ENCODE measurements around the gene GPR35. TPM values are rescaled to one million over a fixed set of nuclear protein-coding genes. Genes with fewer than 3 reads are reported as not detected.
A peak's percentile ranks its signal among the peaks of the same experiment; 100 is the strongest.

GPR35 gene
- total RNA-seq, 1 donor from 2014 or later: 1.9 TPM

- no peak for TF ChIP-seq CTCF (IDR thresholded peaks at IDR 0.05)
- H3K4me1 Mint-ChIP-seq (ENCODE audit: low read depth): no peaks in the 10 kb centered on the region
- H3K4me3 Mint-ChIP-seq (ENCODE audit: unreplicated experiment): no peak overlapping the region
- H3K27me3 Mint-ChIP-seq (ENCODE audit: low read depth): peaks cover 11% of the 10 kb centered on the region
- no peak overlapping the region for H3K27ac Mint-ChIP-seq (ENCODE audit: unreplicated experiment)
- DNase-seq (ENCODE audit: low spot score): peak; percentile 58
- H3K36me3 Mint-ChIP-seq (ENCODE audit: low read depth): peaks cover 4% of the 10 kb centered on the region
- peaks cover 12% of the 10 kb centered on the region for H3K9me3 Mint-ChIP-seq (ENCODE audit: low read depth)
Measured at GRCh38 chr2:240635121-240635997, 10.1 kb downstream of the GPR35 start.

- TF ChIP-seq CTCF (IDR thresholded peaks at IDR 0.05): no peak
- H3K27me3 Mint-ChIP-seq (ENCODE audit: low read depth): peaks cover 11% of the 10 kb centered on the region
- H3K27ac Mint-ChIP-seq (ENCODE audit: unreplicated experiment): no peak overlapping the region
- H3K4me3 Mint-ChIP-seq (ENCODE audit: unreplicated experiment): no peak overlapping the region
- no peaks in the 10 kb centered on the region for H3K4me1 Mint-ChIP-seq (ENCODE audit: low read depth)
- peaks cover 12% of the 10 kb centered on the region for H3K9me3 Mint-ChIP-seq (ENCODE audit: low read depth)
- peaks cover 4% of the 10 kb centered on the region for H3K36me3 Mint-ChIP-seq (ENCODE audit: low read depth)
- no peak for DNase-seq (ENCODE audit: low spot score)
Measured at GRCh38 chr2:240635998-240636547, 10.8 kb downstream of the GPR35 start.

GRCh38 chr2:240636563-240637115 lies 11.4 kb downstream of the GPR35 start:
- no peak for TF ChIP-seq CTCF (IDR thresholded peaks at IDR 0.05)
- Mint-ChIP-seq H3K27me3 (ENCODE audit: low read depth) (peaks cover 11% of the 10 kb centered on the region), H3K4me1 (ENCODE audit: low read depth) (no peaks in the 10 kb centered on the region), H3K36me3 (ENCODE audit: low read depth) (peaks cover 4% of the 10 kb centered on the region), H3K9me3 (ENCODE audit: low read depth) (peaks cover 12% of the 10 kb centered on the region), H3K27ac (ENCODE audit: unreplicated experiment) (no peak overlapping the region), H3K4me3 (ENCODE audit: unreplicated experiment) (no peak overlapping the region)
- DNase-seq (ENCODE audit: low spot score): peak; percentile 64

GRCh38 chr2:240637116-240637900 lies 12.0 kb downstream of the GPR35 start:
- DNase-seq (ENCODE audit: low spot score): peak; percentile 77
- no peaks in the 10 kb centered on the region for H3K4me1 Mint-ChIP-seq (ENCODE audit: low read depth)
- peaks cover 12% of the 10 kb centered on the region for H3K9me3 Mint-ChIP-seq (ENCODE audit: low read depth)
- TF ChIP-seq CTCF (IDR thresholded peaks at IDR 0.05): no peak
- peaks cover 11% of the 10 kb centered on the region for H3K27me3 Mint-ChIP-seq (ENCODE audit: low read depth)
- H3K27ac Mint-ChIP-seq (ENCODE audit: unreplicated experiment): no peak overlapping the region
- H3K4me3 Mint-ChIP-seq (ENCODE audit: unreplicated experiment): no peak overlapping the region
- H3K36me3 Mint-ChIP-seq (ENCODE audit: low read depth): peaks cover 4% of the 10 kb centered on the region

- Mint-ChIP-seq H3K4me3 (ENCODE audit: unreplicated experiment) (no peak overlapping the region), H3K9me3 (ENCODE audit: low read depth) (peaks cover 12% of the 10 kb centered on the region), H3K4me1 (ENCODE audit: low read depth) (no peaks in the 10 kb centered on the region), H3K27ac (ENCODE audit: unreplicated experiment) (no peak overlapping the region), H3K36me3 (ENCODE audit: low read depth) (peaks cover 4% of the 10 kb centered on the region), H3K27me3 (ENCODE audit: low read depth) (peaks cover 11% of the 10 kb centered on the region)
- no peak for DNase-seq (ENCODE audit: low spot score)
- no peak for TF ChIP-seq CTCF (IDR thresholded peaks at IDR 0.05)
Measured at GRCh38 chr2:240637901-240638345, 12.6 kb downstream of the GPR35 start.
